Progenitor cell of endocrine pancreas (in vitro differentiated cells): ENCODE data around the gene PAPSS1. TPM values are rescaled to one million over a fixed set of nuclear protein-coding genes. Genes with fewer than 3 reads are reported as not detected.

Experiments
- DNase-seq: peaks from one replicate; pipeline ENCODE4 v3.0.0; 2021; ENCODE audit warnings: low spot score; ENCODE audit not compliant: unreplicated experiment
- H3K27ac Mint-ChIP-seq: 2 replicates; pipeline ENCODE4 v1.8.0; 2021; ENCODE audit warnings: mild to moderate bottlenecking, moderate library complexity, mixed read lengths
- H3K27me3 Mint-ChIP-seq: 2 replicates; pipeline ENCODE4 v1.8.0; 2021; ENCODE audit warnings: mixed read lengths
- H3K36me3 Mint-ChIP-seq: 2 replicates; pipeline ENCODE4 v1.8.0; 2022; ENCODE audit warnings: mixed read lengths; ENCODE audit not compliant: insufficient read depth
- H3K4me1 Mint-ChIP-seq: 2 replicates; pipeline ENCODE4 v1.8.0; 2021; ENCODE audit warnings: low read depth, mixed read lengths
- H3K4me3 Mint-ChIP-seq: 2 replicates; pipeline ENCODE4 v1.8.0; 2021; ENCODE audit warnings: low read depth, mild to moderate bottlenecking, moderate library complexity, mixed read lengths
- H3K9me3 Mint-ChIP-seq: 2 replicates; pipeline ENCODE4 v1.8.0; 2021; ENCODE audit warnings: low read depth, mixed read lengths
- total RNA-seq: library from RNA; stranded (reverse); gene quantifications from 2 replicates; pipeline ENCODE4 v1.2.1, GENCODE V29; 2021
- TF ChIP-seq, protein P1 (sequence below): fragments of 200-600 bp; sonication (generic); IDR thresholded peaks from one replicate; pipeline ENCODE4 v1.5.0; 2021; ENCODE audit warnings: antibody characterized with exemption, mild to moderate bottlenecking; ENCODE audit not compliant: unreplicated experiment

PAPSS1 gene
- total RNA-seq, 1 donor from 2014 or later: 136 TPM

DNA sequence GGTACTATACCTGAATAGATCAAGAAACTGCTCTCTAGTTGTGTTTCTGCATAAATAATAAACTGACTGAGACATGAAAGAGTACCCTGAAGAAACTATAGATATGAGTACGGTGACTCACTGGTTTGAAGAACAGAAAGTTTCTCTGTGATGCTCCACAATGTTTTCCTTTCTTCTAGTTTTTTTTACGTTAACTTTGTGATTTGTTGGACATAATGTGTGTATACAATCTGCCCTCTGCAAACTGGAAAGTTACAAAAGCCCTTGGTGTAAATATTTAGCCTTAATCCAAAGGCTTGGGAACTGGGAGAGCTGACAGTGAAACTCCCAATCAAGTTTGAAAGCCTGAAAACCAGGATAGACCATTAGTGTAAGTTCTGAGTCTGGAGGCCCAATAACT lies 31.6 kb upstream of the PAPSS1 start:
- H3K9me3 Mint-ChIP-seq: no peaks in the 10 kb centered on the region
- H3K4me3 Mint-ChIP-seq: no peak overlapping the region
- H3K36me3 Mint-ChIP-seq: no peaks in the 10 kb centered on the region
- peaks cover 2% of the 10 kb centered on the region for H3K4me1 Mint-ChIP-seq
- no peaks in the 10 kb centered on the region for H3K27me3 Mint-ChIP-seq
- H3K27ac Mint-ChIP-seq: no peak overlapping the region
- no peak for DNase-seq
- TF ChIP-seq, protein P1, sequence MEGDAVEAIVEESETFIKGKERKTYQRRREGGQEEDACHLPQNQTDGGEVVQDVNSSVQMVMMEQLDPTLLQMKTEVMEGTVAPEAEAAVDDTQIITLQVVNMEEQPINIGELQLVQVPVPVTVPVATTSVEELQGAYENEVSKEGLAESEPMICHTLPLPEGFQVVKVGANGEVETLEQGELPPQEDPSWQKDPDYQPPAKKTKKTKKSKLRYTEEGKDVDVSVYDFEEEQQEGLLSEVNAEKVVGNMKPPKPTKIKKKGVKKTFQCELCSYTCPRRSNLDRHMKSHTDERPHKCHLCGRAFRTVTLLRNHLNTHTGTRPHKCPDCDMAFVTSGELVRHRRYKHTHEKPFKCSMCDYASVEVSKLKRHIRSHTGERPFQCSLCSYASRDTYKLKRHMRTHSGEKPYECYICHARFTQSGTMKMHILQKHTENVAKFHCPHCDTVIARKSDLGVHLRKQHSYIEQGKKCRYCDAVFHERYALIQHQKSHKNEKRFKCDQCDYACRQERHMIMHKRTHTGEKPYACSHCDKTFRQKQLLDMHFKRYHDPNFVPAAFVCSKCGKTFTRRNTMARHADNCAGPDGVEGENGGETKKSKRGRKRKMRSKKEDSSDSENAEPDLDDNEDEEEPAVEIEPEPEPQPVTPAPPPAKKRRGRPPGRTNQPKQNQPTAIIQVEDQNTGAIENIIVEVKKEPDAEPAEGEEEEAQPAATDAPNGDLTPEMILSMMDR: no peak

DNA sequence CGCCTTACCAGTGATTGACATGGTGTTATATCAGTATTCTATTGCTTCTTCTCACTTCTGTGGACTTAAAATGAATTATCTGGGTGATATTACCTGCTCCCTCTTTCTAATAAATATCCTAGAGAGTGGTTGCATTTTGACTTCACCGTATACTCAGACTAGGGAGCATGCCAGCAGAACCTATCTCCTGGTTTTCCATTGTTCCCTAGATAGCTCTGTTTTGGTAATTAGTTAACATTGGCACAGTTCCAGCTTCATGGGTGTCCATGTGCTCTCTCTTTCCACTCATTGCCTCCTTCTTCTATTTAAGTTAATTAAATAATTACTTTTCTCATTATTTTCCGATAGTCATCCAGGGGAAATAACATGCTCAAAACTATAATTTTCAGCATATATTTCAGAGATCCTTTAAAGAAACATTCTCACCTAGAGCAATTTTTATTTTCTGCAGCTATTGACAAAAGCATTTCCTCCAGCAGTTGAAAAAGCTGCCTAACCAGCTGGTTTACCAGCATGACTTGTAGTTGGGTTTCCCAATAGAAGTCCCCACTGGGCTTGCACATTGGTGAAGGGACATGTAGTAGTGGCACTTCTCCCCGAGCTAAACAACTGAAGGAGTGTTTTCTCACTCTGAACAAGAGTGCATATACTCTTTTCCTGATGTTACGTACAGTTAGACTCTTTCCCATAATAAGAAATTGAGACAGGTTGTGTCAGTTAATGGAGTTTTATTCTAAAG lies 27.9 kb upstream of the PAPSS1 start:
- Mint-ChIP-seq H3K36me3 (no peaks in the 10 kb centered on the region), H3K9me3 (peaks cover 8% of the 10 kb centered on the region), H3K4me1 (no peaks in the 10 kb centered on the region), H3K27ac (no peak overlapping the region), H3K27me3 (no peaks in the 10 kb centered on the region), H3K4me3 (no peak overlapping the region)
- TF ChIP-seq, protein P1: no peak
- DNase-seq: no peak

DNA sequence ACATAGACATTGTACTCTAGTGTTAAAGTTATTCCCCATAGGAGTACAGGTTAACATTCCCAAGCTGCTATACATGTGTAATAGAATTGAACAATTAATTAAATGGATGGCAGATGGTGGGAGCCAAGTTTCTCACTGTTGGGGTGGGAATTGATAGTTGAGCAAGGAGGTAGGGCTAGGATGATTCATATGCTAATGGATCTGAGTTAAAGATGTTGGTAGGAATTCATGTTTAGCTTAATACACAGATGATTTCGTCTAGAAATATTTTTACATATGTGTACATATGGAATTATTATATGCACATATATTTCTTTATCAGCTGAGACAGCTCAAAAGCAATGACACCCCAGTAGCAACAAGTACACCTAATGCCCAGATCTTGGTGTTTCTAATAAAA lies 26.1 kb upstream of the PAPSS1 start:
- Mint-ChIP-seq H3K4me1 (no peaks in the 10 kb centered on the region), H3K9me3 (peaks cover 8% of the 10 kb centered on the region), H3K27me3 (no peaks in the 10 kb centered on the region), H3K4me3 (no peak overlapping the region), H3K27ac (no peak overlapping the region), H3K36me3 (no peaks in the 10 kb centered on the region)
- TF ChIP-seq, protein P1: no peak
- DNase-seq: no peak

DNA sequence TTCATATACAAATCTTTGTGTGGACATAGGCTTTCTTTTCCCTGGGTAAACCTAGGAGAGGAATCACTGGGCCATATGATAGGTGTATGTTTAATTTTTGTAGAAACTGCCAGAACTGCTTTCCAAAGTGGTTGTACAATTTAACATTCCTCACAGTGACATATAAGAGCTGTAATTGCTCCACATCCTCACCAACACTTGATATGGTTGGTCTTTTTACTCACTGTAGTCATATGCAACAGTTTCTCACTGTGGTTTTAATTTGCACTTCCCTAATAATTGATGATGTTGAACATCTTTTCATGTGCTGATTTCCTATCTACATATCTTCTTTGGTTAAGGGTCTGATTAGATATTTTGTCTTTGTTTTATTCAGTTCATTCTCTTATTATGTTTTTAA lies 24.5 kb upstream of the PAPSS1 start:
- no peak for DNase-seq
- H3K27me3 Mint-ChIP-seq: no peaks in the 10 kb centered on the region
- H3K4me1 Mint-ChIP-seq: no peaks in the 10 kb centered on the region
- H3K27ac Mint-ChIP-seq: no peak overlapping the region
- H3K9me3 Mint-ChIP-seq: peaks cover 8% of the 10 kb centered on the region
- H3K4me3 Mint-ChIP-seq: no peak overlapping the region
- TF ChIP-seq, protein P1: no peak
- H3K36me3 Mint-ChIP-seq: no peaks in the 10 kb centered on the region

DNA sequence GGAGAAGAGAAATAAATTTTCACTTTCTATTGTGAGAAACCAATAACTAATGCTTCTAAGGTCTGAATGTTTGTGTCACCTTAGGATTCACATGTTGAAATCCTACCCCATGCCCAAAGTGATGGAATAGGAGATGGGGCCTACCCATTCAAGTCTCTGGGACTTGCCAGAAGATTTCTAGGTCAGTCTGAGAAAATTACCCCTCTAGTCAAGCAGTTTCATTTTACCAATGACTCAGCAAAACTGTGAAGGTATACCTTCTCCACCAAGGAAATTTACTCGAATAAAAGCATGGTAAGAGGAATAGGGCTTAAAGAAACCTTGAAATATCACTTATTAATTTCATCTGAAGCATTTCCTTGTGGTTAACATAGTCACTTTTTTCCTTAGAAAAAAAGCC lies 23.5 kb upstream of the PAPSS1 start:
- DNase-seq: no peak
- H3K9me3 Mint-ChIP-seq: peaks cover 8% of the 10 kb centered on the region

More for the DNA sequence above, 23.5 kb upstream of the PAPSS1 start:
- no peak overlapping the region for H3K4me3 Mint-ChIP-seq
- no peaks in the 10 kb centered on the region for H3K4me1 Mint-ChIP-seq
- no peaks in the 10 kb centered on the region for H3K27me3 Mint-ChIP-seq
- H3K36me3 Mint-ChIP-seq: no peaks in the 10 kb centered on the region
- TF ChIP-seq, protein P1: no peak
- no peak overlapping the region for H3K27ac Mint-ChIP-seq
